Activated CD4-positive, alpha-beta T cell treated with anti-CD3 and anti-CD28 coated beads for 1 hour (primary cell): ENCODE data around the gene KRT24.
"Not testable (repeated sequence)": the region's sequence is repeated elsewhere in the genome, so short reads cannot be mapped to it uniquely, and the experiment has no call there.

ENCODE experiments used
- DNase-seq: peaks from one replicate; pipeline ENCODE4 v3.0.0-alpha.2; 2020

KRT24 gene

GRCh38 chr17:40703652-40704051 lies at the start of gene KRT24:
KRT24 (minus strand) TSS chr17:40703752; CDS start chr17:40703693, 59 bp downstream.
- DNase-seq: no peak

DNA sequence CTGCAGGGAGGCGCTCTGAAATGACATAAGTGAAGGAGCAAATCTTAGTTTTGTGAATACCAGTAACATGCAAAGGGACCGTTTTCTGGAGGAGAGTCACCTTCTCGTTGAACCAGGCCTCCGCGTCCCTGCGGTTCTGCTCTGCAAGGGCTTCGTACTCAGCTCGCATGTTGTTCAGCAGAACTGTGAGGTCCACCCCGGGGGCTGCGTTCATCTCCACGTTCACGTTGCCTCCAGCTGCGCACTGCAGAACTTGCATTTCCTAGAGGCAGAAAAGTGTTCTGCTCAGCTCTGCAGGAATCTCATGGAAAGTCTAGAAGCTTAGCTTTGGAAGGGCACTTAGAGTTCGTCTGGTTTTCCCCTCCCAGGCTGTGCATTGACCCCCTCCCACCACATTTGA lies 47.5 kb upstream of the KRT24 start:
- no peak for DNase-seq

DNA sequence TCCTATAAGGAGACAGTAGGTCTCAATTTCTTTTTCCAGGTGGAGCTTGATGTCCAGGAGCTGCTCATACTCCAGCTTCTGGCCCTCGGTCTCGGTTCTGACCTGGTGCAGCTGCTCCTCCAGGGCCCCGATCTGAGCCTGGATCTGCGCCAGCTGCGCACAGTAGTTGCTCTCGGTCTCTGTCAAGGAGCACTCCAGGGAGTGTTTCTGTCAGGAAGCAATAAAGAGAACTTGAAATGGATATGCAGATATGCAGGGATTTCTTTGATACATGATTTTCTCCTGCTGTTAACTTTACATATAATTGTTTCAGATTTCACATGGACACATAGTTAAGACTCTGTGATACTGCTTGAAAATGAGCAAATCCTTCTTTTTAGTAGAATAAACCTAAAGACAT lies 46.8 kb upstream of the KRT24 start:
- no peak for DNase-seq

- not testable (repeated sequence) for DNase-seq
These were observed 45.1 kb upstream of the KRT24 start for GRCh38 chr17:40748666-40749065.

DNA sequence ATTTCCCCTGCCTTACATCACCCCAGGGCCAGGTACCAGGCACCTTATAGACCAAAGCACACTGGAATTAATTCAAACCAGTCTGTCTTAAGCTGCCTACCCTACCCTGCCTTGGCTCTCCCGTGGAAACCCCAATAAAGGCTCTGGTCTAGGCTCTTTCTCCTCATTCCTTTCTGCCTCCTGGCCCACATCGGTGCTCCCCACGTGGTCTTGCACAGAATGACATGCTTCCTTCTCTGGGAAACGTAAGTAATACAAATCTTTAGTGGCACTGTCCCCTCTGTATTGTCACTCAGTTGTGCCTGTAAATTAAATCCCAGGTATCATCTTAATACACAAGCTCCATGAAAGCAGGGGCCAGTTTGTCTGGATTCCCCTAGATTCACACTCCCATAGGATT lies 35.0 kb upstream of the KRT24 start:
- no peak for DNase-seq

DNA sequence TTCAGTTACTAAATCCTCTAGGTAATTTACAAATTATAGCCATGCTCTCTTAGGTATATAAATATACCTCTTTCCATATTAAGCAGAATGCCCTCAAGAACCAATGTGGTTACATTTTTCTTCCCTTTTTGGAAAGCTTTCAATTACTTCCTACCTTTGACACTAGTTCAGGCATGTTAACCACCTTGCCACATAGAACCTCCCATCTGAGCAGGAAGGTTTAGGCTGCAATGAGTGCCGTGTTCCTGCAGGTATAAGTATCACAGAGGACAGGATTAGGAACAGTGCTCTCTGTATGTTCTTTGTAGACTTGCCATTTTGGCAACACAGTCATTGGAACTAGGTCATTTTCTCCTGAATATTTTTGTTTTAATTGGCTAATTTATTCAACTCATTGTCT lies 31.5 kb upstream of the KRT24 start:
- DNase-seq: no peak

- DNase-seq: no peak
These were observed 30.5 kb upstream of the KRT24 start for GRCh38 chr17:40734018-40734417.

DNA sequence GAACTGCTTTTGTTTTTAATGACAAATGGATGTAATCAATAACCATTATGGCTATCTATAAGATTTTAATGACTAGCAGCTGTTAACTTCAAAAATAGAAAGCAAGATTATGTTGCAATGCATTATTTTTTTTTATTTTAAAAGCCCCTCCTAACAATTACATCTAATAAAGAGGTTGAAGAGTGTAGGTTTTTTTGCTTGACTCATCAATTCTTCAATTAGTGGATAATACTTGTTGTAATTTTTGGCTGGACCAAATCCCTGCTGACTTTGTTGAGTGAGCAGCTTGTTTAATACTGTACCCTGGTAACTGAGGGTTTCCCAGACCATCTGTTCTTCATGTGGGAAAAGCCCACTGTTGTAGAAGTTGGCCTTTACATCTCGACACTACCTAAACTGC lies 27.4 kb upstream of the KRT24 start:
- DNase-seq: no peak

DNA sequence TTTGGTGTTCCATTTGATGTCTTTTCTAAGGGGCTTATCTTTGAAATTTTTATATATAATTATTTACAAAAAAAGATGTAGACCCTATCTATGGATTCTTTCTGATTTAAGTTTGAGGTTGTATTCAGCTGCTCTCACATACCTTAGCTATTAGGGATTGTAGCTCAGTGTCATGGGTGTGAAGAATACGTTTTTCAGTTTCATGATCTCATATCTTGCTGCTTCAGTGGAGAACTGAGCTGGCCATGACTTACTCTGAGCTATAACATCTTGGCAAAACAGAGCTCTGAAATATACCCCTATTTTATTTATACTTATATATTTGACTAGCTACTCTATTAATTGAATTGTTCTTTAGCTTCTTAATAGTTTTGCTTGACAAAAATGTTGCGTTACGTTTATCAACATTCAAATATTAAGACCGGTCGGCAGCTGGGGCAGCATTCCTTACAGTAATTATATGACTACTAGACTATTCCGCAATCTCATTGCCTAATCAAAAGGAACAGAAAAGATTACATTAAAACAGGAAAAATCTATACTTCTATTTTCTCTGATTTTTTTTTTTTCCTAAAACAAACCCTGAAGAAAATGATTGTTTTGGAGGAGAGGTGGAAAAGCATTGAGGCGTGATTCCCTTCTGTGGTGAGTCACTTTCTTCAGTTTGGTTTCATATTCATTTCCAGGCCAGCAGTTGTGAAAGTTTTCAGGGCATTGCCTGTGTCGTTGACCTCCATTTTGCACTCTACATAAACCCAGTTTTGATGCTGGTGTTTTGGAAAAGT lies 24.1 kb upstream of the KRT24 start:
- no peak for DNase-seq

DNA sequence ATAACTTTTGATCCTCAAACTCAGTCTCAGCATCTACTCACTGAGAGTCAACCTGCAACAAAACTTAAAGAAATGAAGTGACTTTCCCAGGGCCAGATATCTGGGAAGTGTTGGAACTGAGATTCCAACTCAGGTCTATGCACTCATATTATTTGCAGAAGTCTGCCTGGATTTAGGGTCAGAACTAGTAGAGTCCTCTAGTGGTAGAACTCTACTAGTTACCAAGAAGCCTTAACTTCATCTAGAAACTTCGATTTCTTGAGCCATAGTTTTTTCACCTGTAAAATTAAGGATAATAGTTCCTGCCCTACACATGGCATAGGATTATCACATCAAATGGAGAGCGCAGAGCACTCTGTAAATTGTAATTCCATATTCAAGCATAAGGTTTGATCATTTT lies 23.4 kb upstream of the KRT24 start:
- DNase-seq: no peak

DNA sequence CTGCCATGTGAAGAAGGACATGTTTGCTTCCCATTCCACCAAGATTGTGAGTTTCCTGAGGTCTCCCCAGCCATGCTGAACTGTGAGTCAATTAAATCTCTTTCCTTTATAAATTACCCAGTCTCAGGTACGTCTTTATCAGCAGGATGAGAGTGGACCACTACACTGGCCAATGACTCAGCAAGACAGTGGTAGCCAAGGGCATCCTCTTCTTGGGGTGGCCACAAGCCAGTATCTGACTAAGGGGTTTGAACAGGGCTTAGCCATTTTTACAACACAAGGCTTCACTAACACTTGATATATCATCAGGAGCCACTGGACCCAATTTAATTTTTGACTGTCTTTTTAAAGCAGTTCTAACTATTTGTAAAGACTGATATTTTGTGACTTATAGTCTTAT lies 21.1 kb upstream of the KRT24 start:
- DNase-seq: no peak

GRCh38 chr17:40722241-40722640 lies 18.7 kb upstream of the KRT24 start:
- no peak for DNase-seq

- no peak for DNase-seq
These were observed 17.3 kb upstream of the KRT24 start for GRCh38 chr17:40720899-40721298.

- DNase-seq: no peak
These were observed 15.4 kb upstream of the KRT24 start for GRCh38 chr17:40718930-40719329.

GRCh38 chr17:40717776-40718175 lies 14.2 kb upstream of the KRT24 start:
- no peak for DNase-seq

DNA sequence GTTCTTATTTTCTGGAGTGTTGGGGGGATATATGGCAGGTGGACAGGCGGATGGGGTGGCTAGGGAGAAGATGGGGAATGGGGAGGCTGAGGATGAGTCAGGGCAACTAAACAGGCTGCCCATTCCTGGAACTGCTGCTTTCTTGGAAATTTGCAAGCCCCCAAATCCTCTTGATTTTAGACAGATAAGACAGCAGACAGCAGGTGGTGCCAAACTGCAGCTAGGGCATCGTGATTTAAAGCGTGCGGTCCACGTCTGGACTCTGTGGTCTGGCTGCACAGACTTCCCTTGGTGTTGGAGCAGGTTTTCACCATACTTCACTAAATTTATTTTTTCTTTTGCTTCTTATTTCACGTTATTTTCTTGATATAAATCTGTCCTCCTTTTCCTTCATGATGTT lies 10.9 kb upstream of the KRT24 start:
- DNase-seq: no peak

- DNase-seq: no peak
These were observed 4.2 kb upstream of the KRT24 start for GRCh38 chr17:40707745-40708144.

DNA sequence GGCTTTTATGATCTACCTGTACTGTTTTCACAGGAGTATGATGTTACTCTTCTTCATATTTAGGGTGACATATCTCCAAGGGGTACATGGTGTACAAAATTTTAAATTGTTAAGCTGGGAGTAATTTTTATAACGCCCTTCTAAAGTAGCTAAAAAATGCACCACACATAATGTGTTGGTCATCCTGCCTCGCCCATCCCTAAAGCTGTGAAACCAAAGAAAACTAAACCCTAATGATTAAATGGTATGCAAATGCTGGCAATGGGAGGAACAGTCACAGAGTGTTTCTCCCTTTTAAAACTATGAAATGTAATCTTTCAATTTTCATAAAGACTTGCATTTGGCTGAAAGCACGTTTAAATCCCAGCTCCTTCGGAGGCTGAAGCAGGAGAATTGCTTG lies 2.0 kb upstream of the KRT24 start:
- DNase-seq: no peak

DNA sequence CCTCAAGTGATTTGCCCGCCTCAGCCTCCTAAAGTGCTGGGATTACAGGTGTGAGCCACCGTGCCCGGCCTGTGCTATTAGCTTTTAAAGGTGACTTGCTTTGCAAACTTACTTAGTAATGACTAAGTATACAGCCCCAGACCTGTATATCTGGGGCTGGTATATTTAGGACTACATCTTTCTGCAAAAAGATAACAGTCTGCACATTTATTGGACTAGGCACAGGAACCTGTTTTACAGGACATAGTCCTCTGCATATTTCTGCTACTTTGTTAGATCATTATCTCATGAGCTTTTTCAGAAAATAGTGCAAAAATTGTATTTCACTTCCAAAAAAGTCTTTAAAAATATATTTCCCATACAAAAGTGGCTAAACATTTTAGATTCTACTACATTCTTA lies 1.3 kb downstream of the KRT24 start:
- DNase-seq: no peak

DNA sequence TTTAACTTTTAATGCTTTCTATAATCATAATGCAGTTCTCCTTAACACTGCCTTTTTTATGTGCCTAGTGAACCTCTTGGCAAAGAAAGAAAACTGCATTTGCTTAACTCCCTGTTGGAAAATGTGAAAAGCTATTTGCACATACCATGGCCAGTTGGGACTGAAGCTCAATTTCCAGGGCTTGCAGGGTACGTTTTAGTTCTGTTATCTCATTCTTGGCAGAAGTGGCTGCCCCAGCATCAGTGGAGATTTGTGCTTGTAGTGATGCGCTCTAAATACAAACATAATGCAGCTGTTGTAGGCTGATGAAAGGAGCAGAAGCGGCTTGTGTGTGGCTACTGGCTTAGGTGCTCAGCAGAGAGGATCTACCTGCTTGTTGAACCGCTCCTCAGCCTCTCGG lies 3.7 kb downstream of the KRT24 start:
- DNase-seq: no peak

- DNase-seq: no peak
These were observed 4.2 kb downstream of the KRT24 start for GRCh38 chr17:40699371-40699770.

- no peak for DNase-seq
These were observed 6.3 kb downstream of the KRT24 start for GRCh38 chr17:40697297-40697696.

GRCh38 chr17:40696651-40697072 lies 6.9 kb downstream of the KRT24 start:
- no peak for DNase-seq

DNA sequence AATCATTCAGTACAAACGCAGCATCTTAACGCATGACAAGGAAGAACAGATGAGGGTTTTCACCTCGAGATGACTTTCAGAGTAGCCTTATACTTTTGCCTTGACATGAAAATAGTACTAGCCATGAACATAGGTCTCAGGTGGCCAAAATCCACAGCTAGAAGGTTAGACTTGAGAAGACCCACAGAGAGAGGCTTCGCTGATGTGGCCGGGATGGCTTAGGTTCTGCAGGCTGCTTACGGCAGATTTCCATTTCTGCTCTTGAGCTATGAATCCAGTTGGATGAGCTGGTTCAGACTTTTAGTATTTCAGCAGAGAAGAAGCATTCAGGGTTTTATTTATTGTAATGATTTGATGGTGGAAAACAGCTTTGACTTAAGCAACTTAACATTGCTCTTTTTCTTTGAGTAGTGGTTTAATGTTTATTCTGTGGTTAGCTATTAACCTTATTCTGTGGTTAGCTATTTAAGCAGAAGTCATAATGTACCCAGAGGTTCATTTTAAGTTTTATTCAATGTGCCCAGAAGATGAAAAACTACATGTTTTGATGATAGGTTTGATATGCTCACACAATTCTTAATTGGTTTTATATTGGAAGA lies 7.6 kb downstream of the KRT24 start:
- no peak for DNase-seq

- no peak for DNase-seq
These were observed 9.0 kb downstream of the KRT24 start for GRCh38 chr17:40694584-40694983.
